ENCODE results near the gene GRM4.
A peak's percentile ranks its signal among the peaks of the same experiment; 100 is the strongest.

GRM4 gene

DNA sequence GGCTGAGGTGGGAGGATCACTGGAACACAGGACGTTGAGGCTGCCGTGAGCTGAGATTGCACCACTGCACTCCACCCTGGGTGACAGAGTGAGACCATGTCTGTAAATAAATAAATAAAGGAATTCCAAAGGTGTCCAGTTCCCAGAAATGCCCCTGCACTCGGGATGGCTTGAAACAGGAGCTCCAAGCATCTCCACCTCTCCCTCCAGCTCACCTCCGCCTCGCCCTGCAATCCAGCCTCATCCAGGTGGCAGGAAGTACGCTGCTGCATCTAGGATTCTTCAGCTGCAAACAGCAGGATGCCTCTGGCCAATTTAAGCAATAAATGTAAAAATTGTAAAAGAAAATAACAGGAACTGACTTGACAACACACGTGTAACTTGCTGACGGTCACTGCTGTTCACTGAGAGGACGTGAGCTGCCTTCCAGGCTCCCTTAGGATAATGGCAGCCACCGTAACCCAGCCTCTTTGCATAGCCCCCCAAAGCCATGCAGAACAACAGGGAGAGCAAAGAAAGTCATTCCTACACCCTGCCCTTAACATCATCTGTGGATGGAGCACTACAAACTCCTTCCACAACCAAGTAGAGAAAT is 11.4 kb upstream of the GRM4 start:
- DNase-seq (ENCODE audit: low read depth), result no peak

GRCh38 chr6:34155471-34156300 is 9.8 kb upstream of the GRM4 start:
- no peak for DNase-seq (ENCODE audit: low read depth)

DNA sequence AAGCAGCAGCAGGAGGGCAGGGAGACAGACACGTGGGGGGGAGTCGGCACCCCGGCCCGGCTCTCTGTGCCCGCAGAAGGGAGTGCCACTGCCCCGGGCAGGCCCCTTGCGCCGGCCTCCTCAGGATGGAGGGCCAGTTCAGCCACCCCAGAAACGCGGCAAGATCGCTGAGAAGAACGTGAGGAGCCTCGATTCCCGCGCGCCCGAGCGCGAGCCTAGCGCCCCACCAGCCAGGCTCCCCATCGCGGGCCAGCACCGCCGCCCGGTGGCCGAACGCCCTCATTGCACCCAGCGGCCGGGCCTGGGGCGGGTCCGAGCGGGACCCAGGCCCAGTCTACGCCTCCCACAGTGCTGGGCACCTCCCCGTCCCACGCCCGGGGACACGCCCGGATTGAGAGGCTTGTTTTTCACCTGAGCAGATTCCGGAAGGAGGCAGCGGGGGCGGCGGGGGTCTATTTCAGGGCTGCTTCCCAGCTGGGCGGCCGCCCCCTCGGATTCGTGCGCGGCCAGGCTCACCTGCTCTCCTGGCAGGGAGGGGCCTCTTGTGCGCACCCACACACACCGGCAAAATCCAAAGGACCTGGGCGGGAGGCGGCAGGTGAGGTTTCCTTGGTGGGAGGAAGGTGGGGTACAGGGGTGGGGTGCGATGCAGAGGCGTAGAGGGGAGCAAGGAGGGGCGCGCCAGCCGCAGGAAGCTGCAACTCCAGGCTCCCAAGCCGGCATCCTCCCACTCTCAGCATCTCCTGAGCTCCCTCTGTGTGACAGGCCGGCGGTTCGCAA is 9.0 kb upstream of the GRM4 start:
- no peak for DNase-seq (ENCODE audit: low read depth)

GRCh38 chr6:34152806-34153520 is 7.1 kb upstream of the GRM4 start:
- DNase-seq (ENCODE audit: low read depth), result no peak

- DNase-seq (ENCODE audit: low read depth), result no peak
Observed at GRCh38 chr6:34152042-34152524, 6.2 kb upstream of the GRM4 start.

GRCh38 chr6:34151321-34152041 is 5.6 kb upstream of the GRM4 start:
- DNase-seq (ENCODE audit: low read depth), result no peak

- DNase-seq (ENCODE audit: low read depth), result no peak
Observed at GRCh38 chr6:34150766-34151165, 4.9 kb upstream of the GRM4 start.

- DNase-seq (ENCODE audit: low read depth), result no peak
Observed at GRCh38 chr6:34149831-34150400, 4.0 kb upstream of the GRM4 start.

DNA sequence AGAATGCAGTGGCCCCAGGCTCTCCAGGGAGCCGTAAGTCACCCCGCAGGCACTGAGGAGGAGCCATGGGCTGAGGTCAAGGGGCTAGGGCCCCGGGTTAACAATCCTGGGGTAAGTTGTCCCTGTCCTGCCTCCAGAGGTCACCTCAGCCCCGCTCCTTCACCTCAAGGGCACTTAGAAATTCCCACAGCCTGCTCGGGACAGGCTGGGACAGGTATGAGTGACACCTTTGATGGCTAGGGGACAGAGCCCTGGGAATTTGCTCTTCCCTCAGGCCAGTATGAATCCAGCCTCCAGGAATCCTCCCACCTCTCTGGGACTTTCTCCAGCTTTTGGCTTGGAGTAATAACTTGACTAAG is 3.5 kb upstream of the GRM4 start:
- no peak for DNase-seq (ENCODE audit: low read depth)

DNA sequence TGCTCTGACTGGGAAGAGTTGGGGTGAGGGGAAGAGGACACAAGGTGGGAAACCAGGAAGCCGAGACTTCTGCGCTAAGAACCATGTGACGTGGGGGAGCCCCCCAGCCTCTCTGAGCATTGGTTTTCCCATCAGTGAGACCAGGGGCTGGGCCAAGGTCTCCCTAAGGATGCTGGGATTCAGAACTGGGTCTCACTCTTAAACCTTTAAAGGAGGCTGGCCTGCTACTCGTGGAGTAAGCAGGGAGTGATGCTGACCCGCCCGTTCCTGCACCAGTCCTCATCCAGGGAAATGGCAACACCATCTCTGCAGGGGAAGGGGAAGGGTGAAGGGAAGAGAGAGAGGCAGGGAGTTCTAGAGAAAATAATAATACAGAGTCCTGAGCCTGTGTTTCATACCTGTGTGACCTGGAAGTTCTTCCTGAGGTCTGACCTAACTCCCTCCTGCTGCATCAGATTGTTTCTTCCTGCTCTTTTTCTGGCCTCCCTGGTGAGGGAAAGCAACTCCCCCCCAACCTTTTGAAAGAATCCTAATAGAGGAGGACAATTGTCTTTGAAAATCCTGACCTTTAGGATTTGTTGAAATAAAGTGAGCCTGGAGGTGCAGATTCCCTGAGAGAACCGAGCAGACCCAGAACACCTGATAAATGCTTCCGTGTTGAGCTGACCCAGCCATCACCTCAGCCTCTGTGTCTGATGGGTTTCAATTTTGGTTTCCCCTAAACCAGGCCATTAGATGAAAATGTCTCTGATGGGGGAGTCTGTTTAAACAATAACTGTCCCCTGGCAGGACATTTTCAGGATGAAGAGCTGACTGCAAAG is 3.0 kb upstream of the GRM4 start:
- no peak for DNase-seq (ENCODE audit: low read depth)

- no peak for DNase-seq (ENCODE audit: low read depth)
Observed at GRCh38 chr6:34147906-34148630, 2.2 kb upstream of the GRM4 start.

DNA sequence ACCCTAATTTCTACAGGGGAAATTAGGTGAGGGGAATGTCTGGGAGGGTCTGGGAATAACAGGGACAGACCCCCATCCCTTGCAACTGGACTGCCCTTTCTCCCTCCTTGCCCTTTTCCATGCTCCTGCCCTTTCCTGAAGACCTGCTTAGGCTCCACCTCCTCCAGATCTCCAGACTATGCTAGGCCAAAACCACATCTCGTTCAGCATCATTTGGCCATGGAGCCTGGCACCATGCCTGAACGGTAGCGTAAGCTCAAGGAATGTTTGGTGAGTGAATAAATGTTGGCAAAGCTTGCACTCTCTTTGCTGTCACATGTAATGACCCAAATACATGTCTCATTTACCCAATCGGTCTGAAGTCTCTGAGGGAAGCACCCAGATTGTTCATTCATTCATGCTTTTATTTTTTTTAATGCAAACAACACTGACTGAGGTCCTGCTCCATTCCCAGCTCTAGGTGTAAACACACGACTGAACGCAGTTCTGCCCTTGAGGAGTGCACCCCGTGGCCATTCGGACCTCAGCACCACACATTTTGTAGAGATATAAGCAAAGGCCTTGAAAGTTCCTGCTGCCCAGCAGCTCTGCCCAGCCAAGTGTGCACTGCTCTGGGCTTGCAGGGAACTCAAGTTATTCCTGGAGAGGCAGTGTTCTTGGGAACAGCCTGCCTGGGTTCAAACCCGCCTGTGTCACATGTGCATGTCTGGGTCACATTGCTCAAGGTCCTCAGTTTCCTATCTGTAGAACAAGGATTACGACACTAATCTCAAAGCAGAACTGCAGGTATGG is 1.1 kb upstream of the GRM4 start:
- peak; percentile 18 for DNase-seq (ENCODE audit: low read depth)

DNA sequence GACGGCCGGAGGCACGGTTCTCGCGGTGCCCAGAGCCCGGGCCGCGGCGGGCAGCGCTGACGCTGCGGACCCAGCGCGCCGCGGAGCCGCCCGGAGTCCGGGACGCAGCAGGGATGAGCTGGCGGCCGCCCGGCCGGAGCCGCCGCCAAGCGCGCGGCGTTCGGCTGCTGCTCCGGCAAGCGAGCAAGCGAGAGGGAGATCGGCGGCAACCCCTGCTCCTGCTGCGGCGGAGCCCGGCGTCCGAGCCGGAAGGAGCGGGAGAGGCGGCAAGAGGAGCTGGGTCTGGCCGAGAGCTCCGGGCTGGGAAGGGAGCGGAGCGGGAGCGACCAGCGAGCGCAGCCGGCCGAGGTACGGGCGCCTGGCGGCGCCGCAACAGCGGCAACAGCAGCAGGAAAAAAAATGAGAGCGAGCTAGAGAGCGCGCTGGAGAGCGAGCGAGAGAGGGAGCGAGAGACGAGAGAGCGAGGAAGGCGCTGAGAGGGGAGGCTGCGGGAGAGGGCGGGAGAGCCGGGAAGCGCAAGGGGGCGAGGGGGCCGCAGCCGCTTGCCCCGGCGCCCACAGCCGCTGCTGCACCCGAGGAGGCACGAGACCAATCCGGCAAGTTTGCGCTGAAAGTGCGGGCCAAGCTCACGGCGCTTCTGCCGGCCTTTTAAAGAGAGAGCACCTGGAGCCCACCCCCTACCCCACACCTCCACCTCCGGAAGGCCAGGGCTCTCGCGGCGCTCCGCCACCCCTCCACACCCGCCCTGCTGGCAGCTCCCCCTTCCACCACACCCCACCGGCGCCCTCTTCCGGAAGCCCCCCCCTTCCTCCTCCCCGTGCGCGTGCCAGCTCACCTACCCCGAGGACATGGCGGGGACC is 496 bp downstream of the GRM4 start:
- peak; percentile 12 for DNase-seq (ENCODE audit: low read depth)

- DNase-seq (ENCODE audit: low read depth), result no peak
Observed at GRCh38 chr6:34144581-34145160, 1.2 kb downstream of the GRM4 start.

DNA sequence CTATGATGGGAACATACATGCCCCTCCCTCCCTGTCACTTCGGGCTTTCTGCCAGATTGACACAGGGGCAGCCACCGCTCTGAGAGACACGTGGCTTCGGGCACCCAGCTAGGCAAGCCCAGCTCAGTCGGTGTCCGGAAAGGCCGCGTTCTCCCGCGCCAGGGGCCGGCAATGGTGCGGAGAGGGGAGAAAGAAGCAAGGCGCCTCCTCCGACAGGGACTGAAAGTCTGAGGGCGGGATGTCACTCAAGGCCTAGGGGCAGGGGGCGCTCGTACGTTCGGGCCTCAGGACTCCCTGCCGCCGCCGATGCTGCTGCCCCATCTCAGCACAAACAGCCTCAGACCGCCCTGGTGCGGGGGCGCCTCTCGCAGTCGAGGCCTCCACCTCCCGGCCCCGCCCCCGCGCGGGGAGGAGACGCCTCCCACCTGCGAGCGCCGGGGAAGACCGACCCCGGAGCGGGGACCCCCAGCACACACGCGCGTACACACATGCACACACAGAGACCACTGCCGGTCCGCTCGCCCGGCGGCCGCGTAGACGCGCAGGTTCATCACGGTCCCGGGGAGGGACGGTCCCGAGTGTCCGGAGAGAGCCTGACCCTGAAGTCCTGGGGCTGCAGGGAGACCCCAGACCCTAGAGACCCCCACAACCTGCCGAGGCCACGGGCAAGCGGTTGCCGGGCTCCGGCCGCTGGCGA is 1.9 kb downstream of the GRM4 start:
- no peak for DNase-seq (ENCODE audit: low read depth)

GRCh38 chr6:34143196-34143883 is 2.5 kb downstream of the GRM4 start:
- no peak for DNase-seq (ENCODE audit: low read depth)
